Measurements from ENCODE around the gene INCA1.
"Not testable (repeated sequence)": the region's sequence is repeated elsewhere in the genome, so short reads cannot be mapped to it uniquely, and the experiment has no call there.

The INCA1 gene, protein sequence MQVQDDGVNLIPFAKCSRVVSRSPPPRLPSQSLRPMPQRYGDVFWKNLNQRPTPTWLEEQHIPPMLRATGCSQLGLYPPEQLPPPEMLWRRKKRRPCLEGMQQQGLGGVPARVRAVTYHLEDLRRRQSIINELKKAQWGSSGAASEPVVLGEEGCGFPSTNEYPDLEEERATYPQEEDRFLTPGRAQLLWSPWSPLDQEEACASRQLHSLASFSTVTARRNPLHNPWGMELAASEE

DNA sequence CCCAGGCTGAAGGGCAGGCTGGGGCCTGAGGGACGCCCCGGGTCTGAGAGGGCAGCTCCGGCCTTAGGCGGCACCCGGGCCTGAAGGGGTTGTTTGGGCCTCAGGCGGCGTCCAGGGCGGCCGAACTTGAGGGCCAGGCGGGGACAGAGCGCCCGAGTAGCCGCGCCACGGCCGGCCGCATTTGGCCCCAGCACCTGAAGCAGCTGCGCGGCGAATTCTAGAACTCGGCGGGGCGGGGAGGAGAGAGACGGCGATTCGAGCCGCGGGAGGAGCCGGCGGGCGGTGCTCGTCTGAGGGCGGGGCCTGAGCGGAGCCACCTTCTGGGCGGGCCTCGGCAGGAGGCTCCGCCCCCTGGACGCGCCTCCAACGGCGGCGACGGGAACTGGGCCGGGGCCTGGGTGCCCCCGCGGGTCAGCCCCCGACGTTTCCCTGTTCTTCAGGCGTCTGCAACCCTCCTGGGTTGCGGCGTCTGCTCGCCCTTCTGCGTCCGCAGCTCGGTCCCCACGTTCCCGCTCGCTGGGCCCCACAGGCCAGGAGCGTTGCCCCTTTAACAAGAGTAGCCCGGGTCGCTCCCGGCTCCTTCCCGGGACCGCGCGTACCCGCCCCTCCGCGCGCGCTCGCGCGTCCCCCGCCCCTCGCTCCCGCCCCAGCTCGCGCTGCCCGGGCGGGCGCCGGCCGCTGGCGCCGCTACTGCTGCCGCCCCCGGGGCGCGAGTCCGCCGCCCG is at the start of gene INCA1, which contains the start of gene KIF1C:
TSS of gene INCA1 (minus strand) at position 221 of the 725 bp plus-strand sequence. CDS start 3,085 bp downstream, outside the sequence.
TSS of gene KIF1C (plus strand) at position 649 of the 725 bp plus-strand sequence. CDS start 2,297 bp downstream, outside the sequence.
- DNase-seq, result peak; percentile 87

DNA sequence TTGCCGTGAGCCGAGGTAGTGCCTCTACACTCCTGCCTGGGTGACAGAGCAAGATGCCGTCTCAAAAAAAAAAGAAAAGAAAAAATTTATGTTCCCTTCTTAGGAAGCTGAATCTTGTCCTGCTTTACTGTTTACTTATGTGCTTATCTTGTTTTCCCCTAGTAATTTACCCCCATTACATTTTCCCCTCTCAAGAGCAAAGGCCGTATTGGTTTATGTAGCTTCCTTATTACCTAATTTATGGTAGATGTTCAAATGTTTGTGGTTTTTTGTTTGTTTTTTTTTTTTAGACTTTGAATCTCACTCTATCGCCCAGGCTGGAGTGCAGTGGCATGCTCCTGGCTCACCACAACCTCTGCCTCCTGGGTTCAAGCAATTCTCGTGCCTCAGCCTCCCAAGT is 48.2 kb upstream of the INCA1 start:
- DNase-seq, result no peak

DNA sequence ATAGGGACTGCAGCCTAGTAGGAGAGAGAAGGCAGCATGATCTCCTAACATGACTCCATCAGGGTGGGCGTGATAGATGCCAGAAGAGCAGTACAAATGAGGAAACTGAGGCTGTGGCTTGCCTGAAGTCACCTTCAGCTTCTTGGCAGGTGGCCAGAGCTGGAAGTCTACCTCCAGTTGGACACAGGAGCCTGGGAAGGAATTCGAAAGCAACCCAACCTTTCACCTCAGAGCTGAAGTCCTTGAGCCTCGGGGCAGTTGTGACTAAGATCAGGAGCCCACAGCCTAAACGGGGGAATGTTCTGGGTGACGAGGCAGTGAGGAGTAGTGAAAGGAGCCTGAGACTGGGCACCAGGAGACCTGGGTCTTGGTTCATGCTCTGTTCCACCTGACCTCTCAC is 47.3 kb upstream of the INCA1 start:
- no peak for DNase-seq

DNA sequence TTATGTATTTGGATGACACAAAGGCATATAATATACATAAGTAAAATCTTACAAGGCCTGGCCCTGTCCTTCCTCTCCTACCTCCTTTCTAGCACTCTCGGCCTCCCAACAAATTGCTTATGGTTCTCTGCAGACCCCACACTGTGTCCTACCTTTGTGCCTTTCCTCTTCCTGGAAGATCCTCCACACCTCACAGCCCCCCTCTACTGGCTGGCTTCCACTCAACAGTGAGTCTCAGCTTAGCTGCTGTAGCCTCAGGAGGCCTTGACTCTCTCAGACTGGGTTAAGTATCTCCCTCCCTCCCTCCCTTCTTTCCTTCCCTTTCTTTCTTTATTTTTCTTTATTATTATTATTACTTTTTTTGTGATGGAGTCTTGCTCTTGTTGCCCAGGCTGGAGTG is 46.2 kb upstream of the INCA1 start:
- DNase-seq, result no peak

DNA sequence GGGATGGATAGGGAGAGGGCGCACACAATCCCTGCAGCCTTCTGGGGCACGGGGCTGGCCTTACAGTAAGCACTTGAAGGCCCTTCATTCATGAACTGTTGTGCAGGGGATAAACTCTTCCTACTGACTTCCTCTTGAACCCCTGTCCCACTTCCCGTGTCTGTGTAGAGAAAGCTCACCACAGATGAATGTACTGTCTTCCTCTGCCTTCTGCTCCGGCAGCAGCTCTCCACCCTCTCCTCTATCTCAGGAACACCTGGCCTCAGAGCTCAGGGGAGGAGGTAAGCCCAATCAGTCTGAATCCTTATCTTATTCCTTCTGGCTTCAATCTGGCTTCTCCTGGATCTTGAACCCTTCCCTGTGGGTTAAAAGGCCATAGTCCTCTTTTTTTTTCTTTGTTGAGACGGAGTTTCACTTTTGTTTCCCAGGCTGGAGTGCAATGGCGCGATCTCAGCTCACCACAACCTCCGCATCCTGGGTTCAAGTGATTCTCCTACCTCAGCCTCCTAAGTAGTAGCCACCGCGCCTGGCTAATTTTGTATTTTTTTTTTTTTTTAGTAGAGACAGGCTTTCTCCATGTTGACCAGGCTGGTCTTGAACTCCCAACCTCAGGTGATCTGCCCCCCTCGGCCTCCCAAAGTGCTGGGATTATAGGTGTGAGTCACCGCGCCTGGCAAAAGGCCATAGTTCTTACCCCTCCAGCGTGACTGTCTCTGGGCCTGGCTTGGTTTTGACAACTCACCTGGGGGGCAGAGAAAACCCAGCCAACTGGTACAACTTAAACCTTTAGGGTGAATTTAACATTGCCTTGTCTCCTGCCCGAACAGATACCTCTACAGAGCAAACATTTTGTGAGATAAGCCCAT is 45.1 kb upstream of the INCA1 start:
- no peak for DNase-seq

DNA sequence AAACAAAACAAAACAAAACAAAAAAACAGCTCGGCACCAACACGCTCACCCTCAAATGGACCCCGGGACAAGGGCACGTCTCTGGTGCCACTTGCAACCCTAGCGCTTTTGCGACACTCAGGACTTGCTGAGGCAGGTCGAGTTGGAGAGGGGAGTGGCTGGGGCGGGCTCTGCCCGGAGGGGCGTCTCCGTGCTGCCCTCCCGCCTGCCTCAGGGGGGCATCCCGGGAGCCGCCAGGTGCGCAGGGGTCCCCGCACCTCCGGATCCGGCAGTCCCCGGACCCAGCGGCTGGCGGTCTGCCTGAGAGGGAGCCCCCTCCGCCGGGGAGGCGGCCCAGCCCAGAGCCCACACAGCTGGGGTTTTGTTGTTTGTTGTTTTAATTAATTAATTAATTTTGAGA is 38.0 kb upstream of the INCA1 start, which contains the start of gene SLC52A1:
TSS of gene SLC52A1 (minus strand) at position 112 of the 400 bp plus-strand sequence. CDS start 820 bp downstream, outside the sequence.
- no peak for DNase-seq

DNA sequence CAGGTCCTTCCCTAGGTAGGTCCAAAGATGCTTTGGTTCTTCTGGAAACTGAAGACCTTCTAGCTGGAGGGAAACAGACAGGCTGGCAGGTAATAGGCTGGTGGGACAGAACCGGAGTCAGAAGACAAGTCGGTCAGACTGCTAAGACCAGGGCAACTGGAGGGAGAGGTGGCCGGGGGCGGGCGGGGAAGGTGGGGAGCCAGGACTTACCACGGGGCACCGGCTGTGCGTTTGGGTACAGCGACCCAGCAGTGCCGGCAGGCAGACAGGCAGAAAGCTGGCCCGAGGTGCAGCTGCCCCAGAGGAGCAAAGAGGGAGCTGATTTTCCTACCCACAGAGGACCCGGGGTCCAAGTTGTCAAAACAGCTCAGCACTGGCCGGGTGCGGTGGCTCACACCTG is 37.3 kb upstream of the INCA1 start:
- DNase-seq, result no peak

DNA sequence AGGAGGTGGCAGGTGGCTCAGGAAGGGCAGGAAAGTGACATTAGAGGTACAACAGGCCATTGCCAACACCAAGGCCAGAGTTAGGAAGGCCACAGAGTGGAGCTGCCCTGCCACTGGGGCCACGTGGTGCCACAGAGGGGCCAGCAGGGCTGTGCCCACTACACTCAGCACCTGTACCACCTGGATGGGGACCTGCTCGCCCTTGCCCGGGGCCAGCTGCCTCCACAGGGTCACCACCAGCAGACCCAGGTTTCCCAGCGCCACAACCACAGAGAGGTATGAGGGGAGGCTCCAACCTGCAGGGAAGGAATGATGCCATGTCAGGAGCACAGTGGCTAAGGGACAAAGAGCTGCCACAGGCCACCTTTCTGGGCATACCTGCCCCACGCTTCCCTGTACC is 36.7 kb upstream of the INCA1 start:
- DNase-seq, result no peak

DNA sequence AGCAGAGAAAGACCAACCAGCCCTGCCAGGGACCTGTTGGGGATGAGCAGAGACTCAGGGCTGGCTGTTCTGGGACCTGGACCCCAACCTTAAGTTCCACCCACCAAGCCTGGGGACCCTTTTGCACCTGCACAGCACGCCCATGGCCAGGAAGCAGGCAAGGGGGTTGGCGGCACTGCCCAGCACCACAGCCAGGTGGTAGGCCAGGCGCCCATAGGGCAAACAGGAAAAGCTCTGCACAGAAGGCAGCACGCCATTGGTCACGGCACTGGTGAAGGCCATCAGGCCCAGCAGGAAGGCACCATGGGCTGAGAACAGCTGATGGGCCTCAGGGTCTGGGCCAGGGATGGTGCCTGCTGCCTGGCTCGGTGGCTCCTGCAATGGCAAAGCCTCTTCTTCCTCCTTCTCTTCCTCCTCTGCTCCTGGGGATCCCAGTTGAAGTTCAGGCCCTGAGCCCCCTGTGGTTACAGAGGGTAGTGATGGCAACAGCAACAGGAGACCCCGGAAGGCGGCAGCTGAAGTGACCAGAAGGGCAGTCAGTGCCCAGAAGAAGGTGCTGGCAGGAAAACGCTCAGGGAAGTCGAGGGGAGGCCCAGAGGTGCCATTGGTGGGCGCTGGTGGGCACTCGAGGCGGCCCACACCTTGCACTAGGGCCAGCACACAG is 36.2 kb upstream of the INCA1 start:
- no peak for DNase-seq

DNA sequence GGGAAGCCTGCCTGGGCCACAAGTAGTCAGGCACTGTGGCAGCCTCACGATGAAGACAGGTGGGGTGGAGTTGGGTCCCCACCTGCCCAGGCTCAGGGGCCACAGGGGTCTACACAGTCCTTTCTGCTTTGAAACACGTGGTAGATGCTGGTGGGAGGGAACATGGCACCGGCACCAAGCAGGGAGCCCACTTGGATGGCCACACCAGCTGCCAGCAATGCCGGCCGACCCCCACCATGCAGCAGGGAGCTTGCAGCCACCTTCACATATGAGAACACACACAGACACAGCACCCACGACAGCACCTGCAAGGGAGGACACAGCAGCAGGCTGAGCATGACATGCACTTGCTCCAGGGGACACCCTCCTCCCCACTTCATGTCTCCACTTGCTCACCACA is 35.5 kb upstream of the INCA1 start:
- no peak for DNase-seq

DNA sequence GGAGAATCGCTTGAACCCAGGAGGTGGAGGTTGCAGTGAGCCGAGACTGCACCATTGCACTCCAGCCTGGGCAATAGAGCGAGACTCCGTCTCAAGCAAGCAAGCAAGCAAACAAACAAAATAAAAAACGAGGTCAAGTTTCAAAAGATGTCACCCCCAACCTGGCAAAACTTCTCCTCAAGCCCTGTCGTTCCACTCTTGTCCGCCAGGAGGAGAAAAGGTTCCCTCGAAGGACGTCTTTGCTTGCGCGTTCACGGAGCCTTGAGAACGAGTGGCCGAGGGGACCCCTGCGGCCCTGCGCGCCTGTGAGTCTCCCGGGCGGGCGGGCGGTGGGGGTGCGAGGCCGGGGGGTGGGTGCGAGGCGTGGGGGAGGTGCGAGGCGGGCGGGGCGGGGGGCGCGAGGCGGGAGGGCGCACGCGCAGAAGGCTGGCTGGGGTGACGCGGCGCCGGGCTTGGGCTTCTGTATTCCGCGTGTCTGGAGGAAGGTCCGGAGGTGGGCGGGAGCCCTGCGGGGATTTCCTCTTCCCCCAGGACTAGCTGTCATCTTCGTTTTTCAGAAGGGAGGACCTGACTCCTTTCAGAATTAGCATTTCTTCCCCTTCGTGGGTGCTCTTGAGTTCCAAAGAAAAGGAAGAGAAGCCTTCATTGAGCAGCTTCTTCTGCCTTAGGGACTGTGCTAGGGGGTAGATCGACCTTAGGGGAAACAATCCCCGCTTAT is 34.2 kb upstream of the INCA1 start:
- peak; percentile 78 for DNase-seq

DNA sequence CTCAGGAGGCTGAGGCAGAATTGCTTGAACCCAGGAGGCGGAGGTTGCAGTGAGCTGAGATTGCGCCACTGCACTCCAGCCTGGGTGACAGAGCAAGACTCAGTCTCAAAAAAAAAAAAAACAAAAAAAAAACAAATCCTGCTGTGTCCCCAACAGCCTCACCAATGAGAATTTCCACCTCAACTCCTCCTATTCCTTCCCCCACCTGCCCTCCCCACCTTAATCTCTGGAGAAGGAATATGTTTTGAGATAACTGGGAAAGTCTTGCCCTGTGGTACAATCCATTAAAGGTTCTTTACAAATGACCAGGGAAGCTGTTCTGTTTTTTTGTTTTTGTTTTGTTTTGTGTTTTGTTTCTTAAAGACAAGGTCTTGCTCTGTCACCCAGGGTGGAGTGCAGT is 32.8 kb upstream of the INCA1 start:
- not testable (repeated sequence) for DNase-seq

DNA sequence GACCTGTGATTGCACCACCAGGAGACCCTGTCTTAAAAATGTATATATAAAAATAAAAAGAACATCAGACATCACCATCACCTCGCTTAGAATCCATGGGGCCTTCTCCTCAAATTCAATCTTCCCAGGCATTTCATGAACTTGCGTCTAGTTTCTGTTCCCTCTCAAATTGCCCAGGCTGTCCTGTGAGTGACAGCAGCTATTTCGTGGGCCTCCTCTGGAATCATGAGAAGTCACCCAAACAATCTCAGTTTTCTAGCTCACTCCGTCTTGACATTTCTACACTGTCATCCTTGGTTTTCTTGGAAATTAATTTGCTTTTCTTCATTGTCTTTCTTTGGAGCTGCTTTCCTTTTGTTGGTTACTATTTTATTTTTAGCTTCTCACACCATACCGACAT is 30.6 kb upstream of the INCA1 start:
- DNase-seq, result no peak

DNA sequence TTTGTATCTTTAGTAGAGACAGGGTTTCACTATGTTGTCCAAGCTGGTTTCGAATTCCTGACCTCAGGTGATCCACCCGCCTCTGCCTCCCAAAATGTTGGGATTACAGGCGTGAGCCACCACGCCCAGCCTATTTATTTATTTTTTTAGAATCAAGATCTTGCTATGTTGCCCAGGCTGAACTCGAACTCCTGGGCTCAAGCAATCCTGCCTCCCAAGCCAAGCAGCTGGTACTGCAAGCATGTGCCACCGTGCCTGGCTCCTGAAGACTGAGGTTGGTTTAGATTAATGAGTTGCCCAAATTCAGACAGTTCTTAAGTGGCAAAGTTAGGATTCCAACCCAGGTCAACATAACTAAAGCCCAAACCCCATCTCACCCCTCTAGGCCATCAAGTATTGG is 30.0 kb upstream of the INCA1 start:
- DNase-seq, result no peak

DNA sequence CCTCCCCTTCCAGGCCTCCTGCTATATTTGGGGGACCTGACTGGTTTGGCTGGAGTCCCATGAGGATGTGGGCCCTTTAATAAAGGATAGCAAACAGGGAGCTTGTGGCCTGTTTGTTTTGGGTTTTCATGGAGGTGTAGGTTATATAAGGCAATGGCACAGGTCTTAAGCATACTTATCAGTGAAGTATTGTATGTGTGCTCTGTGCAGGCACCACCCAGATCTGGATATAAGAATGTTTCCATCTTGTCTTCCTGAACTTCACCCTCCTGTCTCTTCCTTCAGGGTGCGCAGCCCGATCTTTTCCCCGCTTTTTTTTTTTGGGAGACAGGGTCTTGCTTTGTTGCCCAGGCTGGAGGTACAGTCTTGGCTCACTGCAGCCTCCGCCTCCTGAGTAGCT is 27.3 kb upstream of the INCA1 start:
- no peak for DNase-seq

DNA sequence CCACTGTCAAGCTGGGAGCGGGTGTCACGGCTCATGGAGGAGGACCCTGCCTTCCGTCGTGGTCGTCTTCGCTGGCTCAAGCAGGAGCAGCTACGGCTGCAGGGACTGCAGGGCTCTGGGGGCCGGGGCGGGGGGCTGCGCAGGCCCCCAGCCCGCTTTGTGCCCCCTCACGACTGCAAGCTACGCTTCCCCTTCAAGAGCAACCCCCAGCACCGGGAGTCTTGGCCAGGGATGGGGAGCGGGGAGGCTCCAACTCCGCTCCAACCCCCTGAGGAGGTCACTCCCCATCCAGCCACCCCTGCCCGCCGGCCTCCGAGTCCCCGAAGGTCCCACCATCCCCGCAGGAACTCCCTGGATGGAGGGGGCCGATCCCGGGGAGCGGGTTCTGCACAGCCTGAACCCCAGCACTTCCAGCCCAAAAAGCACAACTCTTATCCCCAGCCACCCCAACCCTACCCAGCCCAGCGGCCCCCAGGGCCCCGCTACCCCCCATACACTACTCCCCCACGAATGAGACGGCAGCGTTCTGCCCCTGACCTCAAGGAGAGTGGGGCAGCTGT is 26.3 kb upstream of the INCA1 start:
- DNase-seq, result no peak

DNA sequence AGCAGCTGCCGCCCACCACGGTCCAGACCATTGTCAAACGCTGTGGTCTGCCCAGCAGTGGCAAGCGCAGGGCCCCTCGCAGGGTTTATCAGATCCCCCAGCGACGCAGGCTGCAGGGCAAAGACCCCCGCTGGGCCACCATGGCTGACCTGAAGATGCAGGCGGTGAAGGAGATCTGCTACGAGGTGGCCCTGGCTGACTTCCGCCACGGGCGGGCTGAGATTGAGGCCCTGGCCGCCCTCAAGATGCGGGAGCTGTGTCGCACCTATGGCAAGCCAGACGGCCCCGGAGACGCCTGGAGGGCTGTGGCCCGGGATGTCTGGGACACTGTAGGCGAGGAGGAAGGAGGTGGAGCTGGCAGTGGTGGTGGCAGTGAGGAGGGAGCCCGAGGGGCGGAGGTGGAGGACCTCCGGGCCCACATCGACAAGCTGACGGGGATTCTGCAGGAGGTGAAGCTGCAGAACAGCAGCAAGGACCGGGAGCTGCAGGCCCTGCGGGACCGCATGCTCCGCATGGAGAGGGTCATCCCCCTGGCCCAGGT is 24.9 kb upstream of the INCA1 start:
- no peak for DNase-seq

DNA sequence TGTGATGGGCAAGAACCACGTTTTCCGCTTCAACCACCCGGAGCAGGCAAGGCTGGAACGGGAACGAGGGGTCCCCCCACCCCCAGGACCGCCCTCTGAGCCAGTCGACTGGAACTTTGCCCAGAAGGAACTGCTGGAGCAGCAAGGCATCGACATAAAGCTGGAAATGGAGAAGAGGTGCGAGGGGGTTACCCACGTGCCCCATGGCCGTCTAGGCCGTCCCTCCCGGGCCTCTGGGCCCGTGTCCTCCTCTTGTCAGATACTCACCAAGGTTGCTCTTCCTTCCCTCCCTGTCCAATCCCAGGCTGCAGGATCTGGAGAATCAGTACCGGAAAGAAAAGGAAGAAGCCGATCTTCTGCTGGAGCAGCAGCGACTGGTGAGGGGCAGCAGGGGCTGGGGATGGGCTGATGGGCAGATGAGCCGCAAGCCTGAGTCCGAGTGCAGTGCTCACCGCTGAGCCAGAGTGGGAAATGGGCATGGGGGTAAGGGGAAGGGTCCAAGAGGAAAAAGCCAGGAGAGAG is 23.2 kb upstream of the INCA1 start:
- no peak for DNase-seq

DNA sequence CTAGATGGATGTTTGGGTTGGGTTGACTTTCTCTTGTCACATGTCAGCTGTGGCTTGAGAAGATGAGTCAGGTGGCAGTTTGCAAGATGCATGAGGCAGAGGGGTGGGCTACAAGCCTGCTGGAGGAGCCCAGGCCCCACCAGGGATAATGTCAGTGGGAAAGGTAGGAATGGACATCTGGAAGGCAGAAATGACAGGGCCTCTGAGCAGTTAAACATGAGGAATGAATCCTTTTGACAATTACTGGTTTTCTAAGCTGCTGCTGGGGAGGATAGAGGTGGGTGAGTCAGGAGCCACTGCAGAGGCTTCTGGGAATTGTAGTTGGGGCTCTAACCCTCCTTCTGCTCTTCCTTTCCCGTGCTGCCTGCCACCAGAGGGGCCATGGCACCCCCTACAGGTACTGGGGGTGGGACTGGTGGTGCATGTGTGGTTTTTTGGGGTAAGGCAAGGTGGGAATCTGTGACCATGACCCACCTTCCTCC is 22.2 kb upstream of the INCA1 start:
- DNase-seq, result no peak

DNA sequence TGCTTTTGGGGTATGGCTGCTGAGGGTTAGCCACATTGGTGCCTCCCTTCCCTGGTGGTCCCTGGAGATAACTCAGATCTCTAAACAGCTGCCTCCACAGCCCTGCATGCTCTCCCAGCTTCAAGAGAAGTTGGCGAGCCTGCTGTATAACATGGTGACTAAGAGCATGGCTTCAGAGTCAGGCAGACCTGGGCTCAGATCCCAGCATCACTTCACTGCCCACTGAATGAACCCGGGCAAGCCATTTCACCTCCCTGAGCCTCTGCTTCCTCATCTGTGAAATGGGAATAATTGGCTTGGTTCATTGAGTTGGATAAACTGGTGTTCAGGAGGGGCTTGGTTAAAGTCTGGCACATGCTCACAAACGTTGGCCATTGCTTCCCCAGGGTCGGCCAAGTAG is 17.0 kb upstream of the INCA1 start:
- no peak for DNase-seq

DNA sequence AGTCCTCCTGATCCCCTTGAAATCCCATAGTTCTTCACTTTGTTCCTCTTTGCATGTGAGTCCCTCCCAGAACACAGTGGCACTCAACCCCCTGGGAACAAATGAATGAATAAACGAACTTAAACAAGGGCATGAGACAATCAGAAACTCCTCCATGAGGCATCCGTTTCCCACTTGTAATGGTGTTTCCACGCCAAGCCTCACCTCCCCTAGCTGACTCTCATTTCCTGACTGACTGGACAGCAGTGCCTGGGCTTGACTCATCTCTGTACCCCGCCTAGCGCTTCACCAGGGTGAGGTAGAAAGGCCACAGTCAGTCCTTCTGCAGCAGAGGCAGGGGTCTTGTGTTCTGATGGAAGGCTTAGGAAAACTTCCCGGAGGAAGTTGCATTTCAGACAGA is 14.6 kb upstream of the INCA1 start:
- no peak for DNase-seq
